Liver (tissue), 9 donors: ENCODE results near the gene CHADL. TPM values are rescaled to one million over a fixed set of nuclear protein-coding genes. Genes with fewer than 3 reads are reported as not detected.

Experiments
- DNase-seq: peaks from one replicate; pipeline ENCODE4 v3.0.0-alpha.2; 2017; ENCODE audit warnings: low spot score
- H3K27ac ChIP-seq, 2 donors: one replicate each; pipeline ENCODE4 v1.7.0; 2013; ENCODE audit warnings: inconsistent platforms in 2 of 2, low read length in 2 of 2, control low read depth in 1 of 2, low read depth in 1 of 2, mild to moderate bottlenecking in 1 of 2
- H3K27me3 ChIP-seq, 4 donors: one replicate each; pipeline versions ENCODE4 v1.6.1 to v1.7.0; 2013; ENCODE audit warnings: low read length in 3 of 4, inconsistent platforms in 1 of 4, mild to moderate bottlenecking in 1 of 4, moderate library complexity in 1 of 4; ENCODE audit not compliant: control insufficient read depth in 4 of 4, insufficient read depth in 4 of 4
- H3K36me3 ChIP-seq, 4 donors: one replicate each; pipeline versions ENCODE4 v1.6.1 to v1.7.0; 2013; ENCODE audit warnings: low read length in 3 of 4, mild to moderate bottlenecking in 3 of 4, low read depth in 1 of 4, moderate library complexity in 1 of 4; ENCODE audit not compliant: control insufficient read depth in 4 of 4, insufficient read depth in 3 of 4
- H3K4me1 ChIP-seq, 4 donors: one replicate each; pipeline versions ENCODE4 v1.6.1 to v1.7.0; 2013; ENCODE audit warnings: low read length in 3 of 4, mild to moderate bottlenecking in 3 of 4, moderate library complexity in 1 of 4; ENCODE audit not compliant: control insufficient read depth in 4 of 4, insufficient read depth in 4 of 4
- H3K4me3 ChIP-seq, 3 donors: one replicate each; pipeline versions ENCODE4 v1.6.1 to v1.7.0; 2013; ENCODE audit warnings: low read length in 3 of 3, control low read depth in 1 of 3, low read depth in 1 of 3, mild to moderate bottlenecking in 1 of 3
- H3K9ac ChIP-seq, 2 donors: one replicate each; pipeline ENCODE4 v1.7.0; 2013; ENCODE audit warnings: low read length in 2 of 2, mild to moderate bottlenecking in 2 of 2, moderate library complexity in 2 of 2, control low read depth in 1 of 2, low read depth in 1 of 2
- H3K9me3 ChIP-seq, 4 donors: one replicate each; pipeline versions ENCODE4 v1.6.1 to v1.7.0; 2013; ENCODE audit warnings: low read length in 3 of 4; ENCODE audit not compliant: control insufficient read depth in 4 of 4
- ATF3 ChIP-seq: IDR thresholded peaks from 2 replicates; pipeline ENCODE4 v1.6.1; 2016; ENCODE audit warnings: antibody characterized with exemption
- CTCF ChIP-seq: fragments of 150-350 bp; IDR thresholded peaks from 2 replicates; pipeline ENCODE4 v1.5.1; 2017; ENCODE audit warnings: improper control_type of control experiment, low read depth, low read length; ENCODE audit not compliant: missing input control
- EGR1 ChIP-seq, 2 donors: IDR thresholded peaks; 2 replicates each; pipeline ENCODE4 v1.6.1; 2016 to 2018; ENCODE audit warnings: antibody characterized with exemption in 2 of 2, low read depth in 2 of 2
- FOXA1 ChIP-seq: IDR thresholded peaks from 2 replicates; pipeline ENCODE4 v1.6.1; 2016; ENCODE audit warnings: antibody characterized with exemption
- FOXA2 ChIP-seq: IDR thresholded peaks from 2 replicates; pipeline ENCODE4 v1.6.1; 2016; ENCODE audit warnings: antibody characterized with exemption
- GABPA ChIP-seq, 2 donors: IDR thresholded peaks in 1 of 2; conservative IDR thresholded peaks in 1 of 2; 2 replicates each; pipeline ENCODE4 v1.6.1; 2016; ENCODE audit warnings: antibody characterized with exemption in 2 of 2, mild to moderate bottlenecking in 1 of 2, moderate library complexity in 1 of 2
- HNF4A ChIP-seq, 2 donors: conservative IDR thresholded peaks; 2 replicates each; pipeline ENCODE4 v1.6.1; 2016; ENCODE audit warnings: antibody characterized with exemption in 2 of 2, mild to moderate bottlenecking in 2 of 2
- HNF4G ChIP-seq: IDR thresholded peaks from 2 replicates; pipeline ENCODE4 v1.6.1; 2016; ENCODE audit warnings: antibody characterized with exemption
- JUND ChIP-seq, 2 donors: IDR thresholded peaks; 2 replicates each; pipeline ENCODE4 v1.6.1; 2016; ENCODE audit warnings: antibody characterized with exemption in 2 of 2
- MAX ChIP-seq: IDR thresholded peaks from 2 replicates; pipeline ENCODE4 v1.6.1; 2016; ENCODE audit warnings: antibody characterized with exemption
- NR2F2 ChIP-seq: IDR thresholded peaks from 2 replicates; pipeline ENCODE4 v1.6.1; 2016; ENCODE audit warnings: antibody characterized with exemption
- RAD21 ChIP-seq, 2 donors: IDR thresholded peaks; 2 replicates each; pipeline ENCODE4 v1.6.1; 2016; ENCODE audit warnings: antibody characterized with exemption in 2 of 2, mild to moderate bottlenecking in 2 of 2
- RXRA ChIP-seq, 2 donors: IDR thresholded peaks; 2 replicates each; pipeline ENCODE4 v1.6.1; 2017 to 2018; ENCODE audit warnings: antibody characterized with exemption in 2 of 2, mild to moderate bottlenecking in 1 of 2
- SP1 ChIP-seq: IDR thresholded peaks from 2 replicates; pipeline ENCODE4 v1.6.1; 2018; ENCODE audit warnings: antibody characterized with exemption, mild to moderate bottlenecking
- TAF1 ChIP-seq: conservative IDR thresholded peaks from 2 replicates; pipeline ENCODE4 v1.6.1; 2016; ENCODE audit warnings: antibody characterized with exemption, mild to moderate bottlenecking
- YY1 ChIP-seq: IDR thresholded peaks from 2 replicates; pipeline ENCODE4 v1.6.1; 2016; ENCODE audit warnings: antibody characterized with exemption, mild to moderate bottlenecking
- ZBTB33 ChIP-seq: IDR thresholded peaks from 2 replicates; pipeline ENCODE4 v1.6.1; 2016; ENCODE audit warnings: antibody characterized with exemption
- WGBS: extraction: QIAGEN DNeasy Blood & Tissue Kit; methylation state at CpG from one replicate; pipeline ENCODE4 v1.1.7; 2013; 5-methylcytosine and 5-hydroxymethylcytosine counted together
- polyA plus RNA-seq, 2 donors: library from polyadenylated mRNA; stranded (reverse) in 1 of 2; unstranded in 1 of 2; fragments of 200-250 nt in 1 of 2; fragments of >200 nt in 1 of 2; fragmentation: Nextera tagmentation in 1 of 2; extraction: Ambion mirVana in 1 of 2; gene quantifications; one replicate each; pipeline versions ENCODE4 v1.2.1 to v1.2.3, GENCODE V29; 2013 to 2015
- total RNA-seq, 2 donors: library from RNA; depleted of rRNA; stranded (reverse); fragments of >200 nt; gene quantifications; one replicate each; pipeline ENCODE4 v1.2.3, GENCODE V29; 2014
- TF ChIP-seq, protein P1 (sequence below): IDR thresholded peaks from 2 replicates; pipeline ENCODE4 v1.6.1; 2016; ENCODE audit warnings: antibody characterized with exemption, mild to moderate bottlenecking
- donor health status: healthy.
- donor health status: healthy.
- donor health status: healthy.
- donor health status: healthy.
- donor health status: healthy.

CHADL gene
- total and polyA plus RNA-seq, 4 donors: 0.51 to 1.0 (median 0.62) TPM

DNA sequence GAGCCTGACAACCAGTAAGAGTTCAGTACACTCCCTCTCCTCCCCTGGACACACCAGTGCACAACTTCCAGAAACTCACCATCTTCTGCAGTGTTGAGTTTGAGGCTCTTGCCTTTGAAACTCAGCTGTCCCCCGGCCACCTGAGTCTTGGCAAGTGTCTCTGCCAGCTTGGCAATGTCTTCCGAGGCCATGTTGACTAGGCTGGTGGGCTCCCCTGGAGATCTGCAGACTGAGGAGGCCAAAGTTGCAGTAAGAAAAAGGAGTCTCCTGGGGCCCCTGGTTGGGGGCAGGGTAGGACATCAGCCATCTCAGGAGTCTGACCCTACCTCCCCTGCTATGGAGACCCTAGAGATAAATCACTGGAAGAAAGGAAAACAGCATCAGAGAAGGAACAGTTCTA is 40.1 kb upstream of the CHADL start:
- peaks cover 12 to 42% (median 17%) of the 10 kb centered on the region in 4 donors for H3K36me3 ChIP-seq
- peaks cover 2 to 9% (median 6%) of the 10 kb centered on the region in 4 donors for H3K4me1 ChIP-seq
- no peak overlapping the region for H3K4me3 ChIP-seq
- no peak overlapping the region for H3K9ac ChIP-seq
- 91% methylated on average over 2 of the region's 2 CpGs for WGBS
- no peaks in the 10 kb centered on the region for H3K27me3 ChIP-seq
- no peaks in the 10 kb centered on the region for H3K9me3 ChIP-seq
- no peak overlapping the region for H3K27ac ChIP-seq
- no peak for DNase-seq
- TF ChIP-seq RXRA (IDR thresholded peaks at IDR 0.05): no peak
- no peak for TF ChIP-seq JUND (IDR thresholded peaks at IDR 0.05)
- TF ChIP-seq, protein P1, sequence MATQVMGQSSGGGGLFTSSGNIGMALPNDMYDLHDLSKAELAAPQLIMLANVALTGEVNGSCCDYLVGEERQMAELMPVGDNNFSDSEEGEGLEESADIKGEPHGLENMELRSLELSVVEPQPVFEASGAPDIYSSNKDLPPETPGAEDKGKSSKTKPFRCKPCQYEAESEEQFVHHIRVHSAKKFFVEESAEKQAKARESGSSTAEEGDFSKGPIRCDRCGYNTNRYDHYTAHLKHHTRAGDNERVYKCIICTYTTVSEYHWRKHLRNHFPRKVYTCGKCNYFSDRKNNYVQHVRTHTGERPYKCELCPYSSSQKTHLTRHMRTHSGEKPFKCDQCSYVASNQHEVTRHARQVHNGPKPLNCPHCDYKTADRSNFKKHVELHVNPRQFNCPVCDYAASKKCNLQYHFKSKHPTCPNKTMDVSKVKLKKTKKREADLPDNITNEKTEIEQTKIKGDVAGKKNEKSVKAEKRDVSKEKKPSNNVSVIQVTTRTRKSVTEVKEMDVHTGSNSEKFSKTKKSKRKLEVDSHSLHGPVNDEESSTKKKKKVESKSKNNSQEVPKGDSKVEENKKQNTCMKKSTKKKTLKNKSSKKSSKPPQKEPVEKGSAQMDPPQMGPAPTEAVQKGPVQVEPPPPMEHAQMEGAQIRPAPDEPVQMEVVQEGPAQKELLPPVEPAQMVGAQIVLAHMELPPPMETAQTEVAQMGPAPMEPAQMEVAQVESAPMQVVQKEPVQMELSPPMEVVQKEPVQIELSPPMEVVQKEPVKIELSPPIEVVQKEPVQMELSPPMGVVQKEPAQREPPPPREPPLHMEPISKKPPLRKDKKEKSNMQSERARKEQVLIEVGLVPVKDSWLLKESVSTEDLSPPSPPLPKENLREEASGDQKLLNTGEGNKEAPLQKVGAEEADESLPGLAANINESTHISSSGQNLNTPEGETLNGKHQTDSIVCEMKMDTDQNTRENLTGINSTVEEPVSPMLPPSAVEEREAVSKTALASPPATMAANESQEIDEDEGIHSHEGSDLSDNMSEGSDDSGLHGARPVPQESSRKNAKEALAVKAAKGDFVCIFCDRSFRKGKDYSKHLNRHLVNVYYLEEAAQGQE: no peak
- TF ChIP-seq YY1: no peak
- no peak for TF ChIP-seq ATF3
- no peak for TF ChIP-seq MAX
- TF ChIP-seq HNF4G: no peak
- no peak for TF ChIP-seq NR2F2
- no peak for TF ChIP-seq GABPA (IDR thresholded peaks at IDR 0.05 in 1 of 2, conservative IDR thresholded peaks at IDR 0.05 in 1 of 2)
- TF ChIP-seq TAF1: no peak
- no peak for TF ChIP-seq FOXA1
- TF ChIP-seq FOXA2: no peak
- no peak for TF ChIP-seq EGR1 (IDR thresholded peaks at IDR 0.05; ENCODE audit: low read depth in 2 of 2)
- TF ChIP-seq CTCF: no peak
- TF ChIP-seq RAD21 (IDR thresholded peaks at IDR 0.05): no peak
- no peak for TF ChIP-seq SP1
- no peak for TF ChIP-seq ZBTB33
- TF ChIP-seq HNF4A (conservative IDR thresholded peaks at IDR 0.05): no peak
